H9 (cell line): ENCODE data around the gene ARMC2. TPM values are rescaled to one million over a fixed set of nuclear protein-coding genes. Genes with fewer than 3 reads are reported as not detected.
"Not testable (repeated sequence)": the region's sequence is repeated elsewhere in the genome, so short reads cannot be mapped to it uniquely, and the experiment has no call there.

Source experiments
- DNase-seq: peaks from one replicate; pipeline ENCODE4 v3.0.0-alpha.2; 2017
- H2AFZ ChIP-seq: one replicate; pipeline ENCODE4 v1.6.1; 2013; ENCODE audit warnings: mild to moderate bottlenecking, low read length, control low read depth, moderate library complexity
- H2AK5ac ChIP-seq: 2 replicates; pipeline ENCODE4 v1.6.1; 2013; ENCODE audit warnings: low read length, control low read depth, mixed read lengths; ENCODE audit not compliant: insufficient read length
- H2BK120ac ChIP-seq: one replicate; pipeline ENCODE4 v1.6.1; 2013; ENCODE audit warnings: low read depth, mild to moderate bottlenecking, low read length, control low read depth, inconsistent platforms; ENCODE audit not compliant: poor library complexity, severe bottlenecking
- H2BK12ac ChIP-seq: 2 replicates; pipeline ENCODE4 v1.6.1; 2013; ENCODE audit warnings: low read length, control low read depth, mixed read lengths, low read depth; ENCODE audit not compliant: insufficient read length
- H2BK15ac ChIP-seq: 2 replicates; pipeline ENCODE4 v1.6.1; 2013; ENCODE audit warnings: low read depth, low read length, control low read depth
- H2BK20ac ChIP-seq: one replicate; pipeline ENCODE4 v1.6.1; 2013; ENCODE audit warnings: low read depth, mild to moderate bottlenecking, low read length, control low read depth, inconsistent platforms; ENCODE audit not compliant: poor library complexity, severe bottlenecking
- H2BK5ac ChIP-seq: 2 replicates; pipeline ENCODE4 v1.6.1; 2013; ENCODE audit warnings: low read length, control low read depth, mixed read lengths; ENCODE audit not compliant: insufficient read length
- H3K14ac ChIP-seq: 2 replicates; pipeline ENCODE4 v1.6.1; 2013; ENCODE audit warnings: low read length, control low read depth; ENCODE audit not compliant: insufficient read depth
- H3K18ac ChIP-seq: 2 replicates; pipeline ENCODE4 v1.6.1; 2013; ENCODE audit warnings: low read depth, mild to moderate bottlenecking, mixed read lengths, low read length, control low read depth; ENCODE audit not compliant: insufficient read length
- H3K23ac ChIP-seq: 2 replicates; pipeline ENCODE4 v1.6.1; 2013; ENCODE audit warnings: low read length, control low read depth, mixed read lengths, low read depth; ENCODE audit not compliant: insufficient read length
- H3K23me2 ChIP-seq: 2 replicates; pipeline ENCODE4 v1.6.1; 2013; ENCODE audit warnings: low read depth, mild to moderate bottlenecking, mixed read lengths, low read length, control low read depth; ENCODE audit not compliant: insufficient read length, poor library complexity, severe bottlenecking
- H3K27ac ChIP-seq: 2 replicates; pipeline ENCODE4 v1.5.1; 2013; ENCODE audit warnings: low read length, control low read depth, mixed read lengths, low read depth; ENCODE audit not compliant: insufficient read length
- H3K27me3 ChIP-seq: 2 replicates; pipeline ENCODE4 v1.6.1; 2013; ENCODE audit warnings: low read length, control low read depth, inconsistent platforms; ENCODE audit not compliant: insufficient read depth
- H3K4ac ChIP-seq: 2 replicates; pipeline ENCODE4 v1.6.1; 2013; ENCODE audit warnings: low read depth, mild to moderate bottlenecking, control low read depth, inconsistent platforms, low read length, moderate library complexity
- H3K4me1 ChIP-seq: 2 replicates; pipeline ENCODE4 v1.6.1; 2013; ENCODE audit warnings: low read length, control low read depth, inconsistent platforms; ENCODE audit not compliant: insufficient read depth
- H3K4me2 ChIP-seq: 2 replicates; pipeline ENCODE4 v1.6.1; 2013; ENCODE audit warnings: low read length, control low read depth, mixed read lengths; ENCODE audit not compliant: insufficient read length, insufficient read depth
- H3K56ac ChIP-seq: 2 replicates; pipeline ENCODE4 v1.6.1; 2013; ENCODE audit warnings: low read depth, mild to moderate bottlenecking, mixed read lengths, low read length, control low read depth; ENCODE audit not compliant: insufficient read length
- H3K79me1 ChIP-seq: 2 replicates; pipeline ENCODE4 v1.6.1; 2013; ENCODE audit warnings: low read depth, mild to moderate bottlenecking, moderate library complexity, low read length, control low read depth, inconsistent platforms; ENCODE audit not compliant: insufficient read depth, poor library complexity, severe bottlenecking
- H3K79me2 ChIP-seq: 2 replicates; pipeline ENCODE4 v1.6.1; 2013; ENCODE audit warnings: low read length, control low read depth, inconsistent platforms; ENCODE audit not compliant: insufficient read depth
- H3K9ac ChIP-seq: 2 replicates; pipeline ENCODE4 v1.6.1; 2013; ENCODE audit warnings: low read length, control low read depth, mixed read lengths; ENCODE audit not compliant: insufficient read length; ENCODE audit errors: extremely low read depth
- H3K9me3 ChIP-seq: one replicate; pipeline ENCODE4 v1.6.1; 2013; ENCODE audit warnings: low read depth, low read length, inconsistent platforms; ENCODE audit not compliant: control insufficient read depth
- H3T11ph ChIP-seq: one replicate; pipeline ENCODE4 v1.6.1; 2013; ENCODE audit warnings: mild to moderate bottlenecking, low read length, control low read depth, inconsistent platforms
- H4K20me1 ChIP-seq: one replicate; pipeline ENCODE4 v1.6.1; 2013; ENCODE audit not compliant: control insufficient read depth, insufficient read length, insufficient read depth
- H4K5ac ChIP-seq: 2 replicates; pipeline ENCODE4 v1.6.1; 2013; ENCODE audit warnings: low read depth, mild to moderate bottlenecking, mixed read lengths, low read length, control low read depth; ENCODE audit not compliant: insufficient read length
- H4K8ac ChIP-seq: replicated peaks from 2 replicates; pipeline ENCODE4 v1.6.1; 2013; ENCODE audit warnings: low read length, control low read depth, mixed read lengths, low read depth; ENCODE audit not compliant: insufficient read length
- H4K91ac ChIP-seq: 2 replicates; pipeline ENCODE4 v1.6.1; 2013; ENCODE audit warnings: low read depth, mild to moderate bottlenecking, moderate library complexity, mixed read lengths, low read length, control low read depth; ENCODE audit not compliant: insufficient read length
- H3K27ac Mint-ChIP-seq, 3 experiments: 2 replicates in 2 of 3; 3 replicates in 1 of 3; pipeline ENCODE4 v1.8.0; 2020 to 2021; ENCODE audit warnings: mixed read lengths in 3 of 3, mild to moderate bottlenecking in 1 of 3, moderate library complexity in 1 of 3
- H3K27me3 Mint-ChIP-seq: 2 replicates; pipeline ENCODE4 v1.8.0; 2021; ENCODE audit warnings: low read depth, mild to moderate bottlenecking, moderate library complexity, mixed read lengths
- H3K36me3 Mint-ChIP-seq, 3 experiments: 2 replicates in 2 of 3; 3 replicates in 1 of 3; pipeline ENCODE4 v1.8.0; 2020 to 2021; ENCODE audit warnings: low read depth in 3 of 3, mixed read lengths in 3 of 3; ENCODE audit not compliant: insufficient read depth in 1 of 3
- H3K4me1 Mint-ChIP-seq, 2 experiments: 2 replicates each; pipeline ENCODE4 v1.8.0; 2020; ENCODE audit warnings: mixed read lengths in 2 of 2
- H3K4me3 Mint-ChIP-seq, 2 experiments: 2 replicates in 1 of 2; 3 replicates in 1 of 2; pipeline ENCODE4 v1.8.0; 2020 to 2021; ENCODE audit warnings: mild to moderate bottlenecking in 2 of 2, mixed read lengths in 2 of 2, moderate library complexity in 1 of 2
- H3K9me3 Mint-ChIP-seq, 2 experiments: 2 replicates in 1 of 2; 3 replicates in 1 of 2; pipeline ENCODE4 v1.8.0; 2020; ENCODE audit warnings: mild to moderate bottlenecking in 2 of 2, mixed read lengths in 2 of 2, moderate library complexity in 1 of 2
- CTCF ChIP-seq: fragments of 200-600 bp; sonication (generic); conservative IDR thresholded peaks from 3 replicates; pipeline ENCODE4 v1.8.0; 2021; ENCODE audit warnings: antibody characterized with exemption, mild to moderate bottlenecking
- WGBS: extraction: QIAGEN DNeasy Blood & Tissue Kit; methylation state at CpG from one replicate; pipeline ENCODE4 v1.1.7; 2013; ENCODE audit warnings: missing lambda C conversion rate, low lambda C conversion rate, mixed read lengths; ENCODE audit not compliant: insufficient read length; ENCODE audit errors: extremely low coverage; 5-methylcytosine and 5-hydroxymethylcytosine counted together
- total RNA-seq: library from RNA; stranded (reverse); gene quantifications from 2 replicates; pipeline ENCODE4 v1.2.1, GENCODE V29; 2021

The ARMC2 gene
- total RNA-seq, 1 experiment from 2014 or later = 2.8 TPM

DNA sequence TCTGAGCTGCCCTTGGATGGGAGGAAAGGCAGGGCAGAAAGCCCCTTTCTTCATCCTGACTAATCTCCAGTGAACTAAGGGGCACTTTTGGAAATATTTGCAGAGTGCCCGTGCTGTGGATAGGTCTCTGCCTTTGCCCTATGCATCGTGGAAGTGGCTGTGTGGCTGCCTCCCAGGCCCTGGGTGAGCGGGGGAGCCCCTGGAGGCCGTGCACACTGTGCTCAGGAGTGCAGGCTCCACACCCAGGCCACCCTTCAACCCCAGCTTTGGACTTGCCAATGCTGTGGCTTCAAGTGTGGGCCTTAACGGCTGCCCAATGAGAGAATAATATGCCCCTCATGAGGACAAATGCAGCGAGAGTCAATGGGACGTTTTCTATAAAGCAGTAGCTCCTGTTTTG, 36.7 kb upstream of the ARMC2 start:
- no peak overlapping the region for H3K27ac Mint-ChIP-seq

DNA sequence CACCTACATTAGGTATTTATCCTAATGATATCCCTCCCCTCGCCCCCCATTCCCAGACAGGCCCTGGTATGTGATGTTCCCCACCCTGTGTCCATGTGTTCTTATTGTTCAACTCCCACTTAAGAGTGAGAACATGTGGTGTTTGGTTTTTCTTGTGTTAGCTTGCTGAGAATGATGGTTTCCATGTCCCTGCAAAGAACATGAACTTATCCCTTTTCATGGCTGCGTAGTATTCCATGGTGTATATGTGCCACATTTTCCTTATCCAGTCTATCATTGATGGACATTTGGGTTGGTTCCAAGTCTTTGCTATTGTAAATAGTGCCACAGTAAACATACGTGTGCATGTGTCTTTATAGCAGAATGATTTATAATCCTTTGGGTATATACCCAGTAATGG, 35.0 kb upstream of the ARMC2 start:
- not testable (repeated sequence) for H2BK15ac ChIP-seq, H3K9ac ChIP-seq, H3K4me2 ChIP-seq, H3K4me1 Mint-ChIP-seq, H3K27me3 Mint-ChIP-seq, H4K91ac ChIP-seq, H2BK5ac ChIP-seq, H3K27ac ChIP-seq, H2AFZ ChIP-seq, H3K14ac ChIP-seq, H2BK120ac ChIP-seq, H3K23me2 ChIP-seq, H3K18ac ChIP-seq, H2BK20ac ChIP-seq, H3K4ac ChIP-seq, H3K79me2 ChIP-seq, H4K8ac ChIP-seq, H2BK12ac ChIP-seq, H3T11ph ChIP-seq, DNase-seq, H3K23ac ChIP-seq, H3K27ac Mint-ChIP-seq, H2AK5ac ChIP-seq, H3K27me3 ChIP-seq, H3K56ac ChIP-seq, H4K20me1 ChIP-seq, H4K5ac ChIP-seq, H3K4me3 Mint-ChIP-seq, H3K36me3 Mint-ChIP-seq, H3K4me1 ChIP-seq, H3K79me1 ChIP-seq, H3K9me3 ChIP-seq
- peaks cover 14 to 15% of the 10 kb centered on the region in 2 experiments for H3K9me3 Mint-ChIP-seq
- WGBS = no CpG with 5 or more reads among the region's 3 CpGs

More for the DNA sequence above, 36.7 kb upstream of the ARMC2 start:
- no peak overlapping the region for H4K8ac ChIP-seq
- H3K56ac ChIP-seq = no peak overlapping the region
- H3K27me3 ChIP-seq = no peaks in the 10 kb centered on the region
- no peak for DNase-seq
- H4K20me1 ChIP-seq = no peaks in the 10 kb centered on the region
- H3K23ac ChIP-seq = no peak overlapping the region
- H3K9ac ChIP-seq = no peak overlapping the region
- H3K27ac ChIP-seq = no peak overlapping the region
- no peak overlapping the region for H3K4ac ChIP-seq
- H3K79me1 ChIP-seq = no peaks in the 10 kb centered on the region
- no peak overlapping the region for H3T11ph ChIP-seq
- H3K27me3 Mint-ChIP-seq = peaks cover 5% of the 10 kb centered on the region; the same call in 1 of the 2 replicates
- H3K79me2 ChIP-seq = no peaks in the 10 kb centered on the region
- no peak overlapping the region for H3K4me2 ChIP-seq
- H3K36me3 Mint-ChIP-seq = 0 out of 7 replicates have a peak, but pooled peaks cover 0 to 1% (median 0%) of the 10 kb centered on the region in 3 experiments
- no peak overlapping the region for H2AFZ ChIP-seq
- no peak overlapping the region for H2BK15ac ChIP-seq
- H2BK5ac ChIP-seq = no peak overlapping the region
- no peak overlapping the region for H3K4me3 Mint-ChIP-seq
- no peak overlapping the region for H4K91ac ChIP-seq
- peaks cover 2 to 3% of the 10 kb centered on the region in 2 experiments; a peak in 3 of 5 replicates for H3K9me3 Mint-ChIP-seq
- no peak overlapping the region for H3K18ac ChIP-seq
- H3K4me1 ChIP-seq = no peaks in the 10 kb centered on the region
- H3K14ac ChIP-seq = no peak overlapping the region
- no peak overlapping the region for H4K5ac ChIP-seq
- no CpG with 5 or more reads among the region's 7 CpGs for WGBS
- no peaks in the 10 kb centered on the region for H3K4me1 Mint-ChIP-seq
- no peak overlapping the region for H2AK5ac ChIP-seq
- no peak overlapping the region for H2BK20ac ChIP-seq
- no peak overlapping the region for H2BK120ac ChIP-seq
- no peaks in the 10 kb centered on the region for H3K9me3 ChIP-seq
- H3K23me2 ChIP-seq = no peaks in the 10 kb centered on the region
- no peak for TF ChIP-seq CTCF
- no peak overlapping the region for H2BK12ac ChIP-seq
